Measurements from ENCODE around the gene PDE4D. TPM values are rescaled to one million over a fixed set of nuclear protein-coding genes. Genes with fewer than 3 reads are reported as not detected.

The PDE4D gene
- total RNA-seq, 1 donor from 2014 or later: 7.6 TPM

GRCh38 chr5:59645380-59645779 is 248.1 kb downstream of the PDE4D start:
- no peak for TF ChIP-seq CTCF (IDR thresholded peaks at IDR 0.05; ENCODE audit: unreplicated experiment)
- no peaks in the 10 kb centered on the region for H3K27me3 Mint-ChIP-seq
- peaks cover 4% of the 10 kb centered on the region for H3K9me3 Mint-ChIP-seq (ENCODE audit: low read depth)
- H3K4me3 Mint-ChIP-seq (ENCODE audit: low read depth): no peak overlapping the region
- H3K36me3 Mint-ChIP-seq (ENCODE audit: insufficient read depth): peaks cover 2% of the 10 kb centered on the region
- peak overlapping the region; percentile 59 for H3K27ac Mint-ChIP-seq
- no peak for DNase-seq (ENCODE audit: low spot score, unreplicated experiment)
- H3K4me1 Mint-ChIP-seq (ENCODE audit: low read depth): peaks cover 32% of the 10 kb centered on the region

GRCh38 chr5:59640411-59640810 is 253.1 kb downstream of the PDE4D start:
- H3K4me3 Mint-ChIP-seq (ENCODE audit: low read depth): peak overlapping the region; percentile 30
- no peak for DNase-seq (ENCODE audit: low spot score, unreplicated experiment)
- H3K27me3 Mint-ChIP-seq: no peaks in the 10 kb centered on the region
- no peak overlapping the region for H3K27ac Mint-ChIP-seq
- no peaks in the 10 kb centered on the region for H3K36me3 Mint-ChIP-seq (ENCODE audit: insufficient read depth)
- peaks cover 7% of the 10 kb centered on the region for H3K9me3 Mint-ChIP-seq (ENCODE audit: low read depth)
- TF ChIP-seq CTCF (IDR thresholded peaks at IDR 0.05; ENCODE audit: unreplicated experiment): no peak
- peaks cover 30% of the 10 kb centered on the region for H3K4me1 Mint-ChIP-seq (ENCODE audit: low read depth)

GRCh38 chr5:59637884-59638580 is 255.5 kb downstream of the PDE4D start:
- no peak for DNase-seq (ENCODE audit: low spot score, unreplicated experiment)
- H3K9me3 Mint-ChIP-seq (ENCODE audit: low read depth): peaks cover 23% of the 10 kb centered on the region
- no peaks in the 10 kb centered on the region for H3K27me3 Mint-ChIP-seq
- H3K36me3 Mint-ChIP-seq (ENCODE audit: insufficient read depth): no peaks in the 10 kb centered on the region
- H3K4me3 Mint-ChIP-seq (ENCODE audit: low read depth): no peak overlapping the region
- peaks cover 14% of the 10 kb centered on the region for H3K4me1 Mint-ChIP-seq (ENCODE audit: low read depth)
- no peak overlapping the region for H3K27ac Mint-ChIP-seq
- no peak for TF ChIP-seq CTCF (IDR thresholded peaks at IDR 0.05; ENCODE audit: unreplicated experiment)

- Mint-ChIP-seq H3K27ac (no peak overlapping the region), H3K27me3 (no peaks in the 10 kb centered on the region), H3K4me1 (ENCODE audit: low read depth) (no peaks in the 10 kb centered on the region), H3K36me3 (ENCODE audit: insufficient read depth) (peaks cover 1% of the 10 kb centered on the region), H3K9me3 (ENCODE audit: low read depth) (peaks cover 15% of the 10 kb centered on the region), H3K4me3 (ENCODE audit: low read depth) (no peak overlapping the region)
- TF ChIP-seq CTCF (IDR thresholded peaks at IDR 0.05; ENCODE audit: unreplicated experiment): no peak
- no peak for DNase-seq (ENCODE audit: low spot score, unreplicated experiment)
Measured at GRCh38 chr5:59629561-59629960, 264.0 kb downstream of the PDE4D start.

GRCh38 chr5:59628062-59628828 is 265.3 kb downstream of the PDE4D start:
- TF ChIP-seq CTCF (IDR thresholded peaks at IDR 0.05; ENCODE audit: unreplicated experiment): no peak
- H3K36me3 Mint-ChIP-seq (ENCODE audit: insufficient read depth): peaks cover 1% of the 10 kb centered on the region
- H3K9me3 Mint-ChIP-seq (ENCODE audit: low read depth): peaks cover 8% of the 10 kb centered on the region
- no peaks in the 10 kb centered on the region for H3K4me1 Mint-ChIP-seq (ENCODE audit: low read depth)
- no peak overlapping the region for H3K27ac Mint-ChIP-seq
- no peak for DNase-seq (ENCODE audit: low spot score, unreplicated experiment)
- H3K27me3 Mint-ChIP-seq: no peaks in the 10 kb centered on the region
- no peak overlapping the region for H3K4me3 Mint-ChIP-seq (ENCODE audit: low read depth)

Data from progenitor cell of endocrine pancreas (in vitro differentiated cells).